NCI-H748 (cell line): ENCODE measurements around the gene PRUNE2.

ENCODE experiments used
- DNase-seq: peaks from one replicate; lab custom pipeline; 2025; ENCODE audit not compliant: unreplicated experiment; lab: John Stamatoyannopoulos, UW

PRUNE2 gene

DNA sequence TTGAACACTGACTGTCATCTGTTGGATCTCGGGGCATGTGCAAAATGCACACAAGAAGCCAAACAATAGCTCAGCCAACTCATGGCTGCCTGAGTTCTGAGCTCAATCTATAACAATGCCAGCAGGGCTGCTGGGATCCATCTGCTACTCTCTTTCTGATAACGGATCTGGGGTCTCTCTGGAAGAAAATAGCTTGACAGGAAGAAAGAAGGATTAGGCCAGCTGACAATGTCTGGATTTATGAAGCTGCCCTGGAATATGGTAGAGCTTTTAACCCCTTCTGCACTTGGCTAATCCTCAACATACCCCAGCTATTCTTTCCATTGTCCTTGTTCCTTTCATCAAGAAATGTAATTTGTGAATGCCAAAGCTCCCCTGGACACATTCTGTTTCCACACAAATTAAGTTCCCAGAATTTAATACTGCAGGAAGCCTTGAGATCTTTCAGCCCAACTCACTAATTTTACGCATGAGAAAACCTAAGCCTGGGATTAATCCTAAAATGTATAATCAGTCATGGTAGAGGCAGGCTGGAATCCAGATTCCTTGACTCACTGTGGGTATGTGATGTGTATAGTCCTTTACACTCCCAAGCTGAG lies 204.4 kb downstream of the PRUNE2 start:
- DNase-seq = no peak

DNA sequence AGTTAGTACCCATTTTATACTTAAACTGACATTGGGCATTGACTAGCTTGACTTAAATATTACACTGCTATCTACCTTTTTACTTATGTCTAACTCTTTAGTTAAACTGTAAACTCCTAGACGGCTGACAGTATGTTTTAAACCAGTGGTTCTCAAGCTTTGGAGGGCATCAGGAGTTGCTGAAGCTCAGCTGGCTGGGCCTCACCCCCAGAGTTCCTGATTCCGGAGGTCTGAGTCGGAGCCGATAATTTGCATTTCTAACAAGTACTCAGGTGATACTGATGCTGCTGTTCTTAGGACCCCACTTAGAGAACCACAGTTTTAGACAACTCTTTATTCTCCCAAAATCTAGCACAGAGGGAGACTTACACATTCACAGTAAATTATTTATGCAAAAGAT lies 205.0 kb downstream of the PRUNE2 start:
- no peak for DNase-seq

- no peak for DNase-seq
These were observed 205.9 kb downstream of the PRUNE2 start for GRCh38 chr9:76699971-76700370.

DNA sequence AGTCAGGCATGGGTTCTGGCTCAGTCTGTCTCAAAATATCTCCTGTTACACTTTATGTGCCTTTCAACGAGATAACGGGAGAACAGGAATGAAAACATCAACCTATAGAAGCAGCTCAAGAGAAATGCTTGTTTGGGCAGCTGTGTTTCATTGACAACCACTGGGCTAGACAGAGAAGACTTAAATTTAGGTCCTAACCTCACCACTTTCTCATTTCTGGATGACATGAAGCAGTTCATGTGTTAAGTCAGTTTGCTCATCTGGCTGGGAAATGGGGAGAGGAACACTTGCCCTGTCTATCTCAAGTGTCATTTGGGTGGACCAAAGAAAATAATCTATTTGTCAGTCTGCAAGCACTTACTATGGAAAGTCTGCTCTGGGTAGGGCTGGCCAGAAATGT lies 208.4 kb downstream of the PRUNE2 start:
- peak; percentile 29 for DNase-seq

GRCh38 chr9:76697081-76697480 lies 208.8 kb downstream of the PRUNE2 start:
- DNase-seq = no peak

GRCh38 chr9:76693912-76694311 lies 212.0 kb downstream of the PRUNE2 start:
- DNase-seq = no peak

GRCh38 chr9:76692458-76693129 lies 213.3 kb downstream of the PRUNE2 start:
- no peak for DNase-seq

- peak; percentile 87 for DNase-seq
These were observed 214.2 kb downstream of the PRUNE2 start for GRCh38 chr9:76691517-76692313.

DNA sequence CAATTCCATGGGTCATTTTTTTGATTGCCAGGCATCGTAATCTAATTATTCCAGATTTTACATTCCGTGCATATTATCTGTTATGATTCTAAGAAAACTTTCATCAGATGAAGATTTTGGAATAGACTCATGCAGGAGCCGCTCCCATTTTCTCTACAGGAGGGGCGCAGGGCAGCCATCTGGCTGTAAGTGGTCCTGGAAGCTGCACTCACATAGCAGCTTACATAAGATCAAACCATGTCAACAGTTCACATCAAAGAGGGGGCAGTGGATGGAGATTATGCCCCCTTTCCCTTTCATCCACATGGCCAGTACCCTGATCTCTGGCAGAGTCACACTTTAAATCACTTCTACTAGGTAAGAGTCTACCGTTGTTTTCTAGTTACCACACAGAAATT lies 214.9 kb downstream of the PRUNE2 start:
- peak; percentile 24 for DNase-seq

DNA sequence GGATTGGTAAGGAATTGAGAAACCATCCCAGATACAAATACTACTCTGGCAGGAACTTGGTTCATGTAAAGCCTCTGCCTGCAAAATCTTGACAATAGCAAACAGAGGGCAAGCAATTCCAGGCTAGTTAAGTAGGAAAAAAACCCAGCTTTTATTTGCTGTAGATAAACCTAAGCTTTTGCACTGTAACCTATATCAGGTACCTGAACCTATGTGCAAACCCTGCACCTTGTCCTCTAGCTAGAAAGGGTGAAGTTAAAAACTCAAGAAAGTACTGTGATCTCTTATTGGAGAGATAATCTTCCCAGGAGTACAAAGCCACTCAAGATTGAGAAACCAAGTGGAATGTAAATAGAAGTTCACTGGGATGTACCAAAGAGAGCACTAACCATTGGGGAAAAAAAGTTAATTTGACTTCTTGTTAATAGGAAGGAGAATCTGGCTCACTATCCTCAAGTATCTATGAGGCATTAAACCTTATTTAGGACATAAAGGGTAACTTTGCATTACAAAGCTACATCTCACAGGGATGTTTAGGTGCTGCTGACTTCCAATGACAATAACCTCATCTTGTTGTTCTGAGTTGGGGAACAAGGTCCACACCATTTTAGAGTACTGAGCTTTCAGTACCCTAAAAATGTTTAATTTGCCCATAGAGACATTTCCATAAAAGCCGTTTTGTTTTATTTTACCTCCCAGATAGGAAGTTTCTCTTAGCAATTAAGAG lies 215.5 kb downstream of the PRUNE2 start:
- DNase-seq = no peak

GRCh38 chr9:76688471-76689238 lies 217.3 kb downstream of the PRUNE2 start:
- DNase-seq = no peak

GRCh38 chr9:76687861-76688391 lies 218.0 kb downstream of the PRUNE2 start:
- DNase-seq = no peak

- no peak for DNase-seq
These were observed 219.2 kb downstream of the PRUNE2 start for GRCh38 chr9:76686756-76687155.

- no peak for DNase-seq
These were observed 221.7 kb downstream of the PRUNE2 start for GRCh38 chr9:76684213-76684612.

DNA sequence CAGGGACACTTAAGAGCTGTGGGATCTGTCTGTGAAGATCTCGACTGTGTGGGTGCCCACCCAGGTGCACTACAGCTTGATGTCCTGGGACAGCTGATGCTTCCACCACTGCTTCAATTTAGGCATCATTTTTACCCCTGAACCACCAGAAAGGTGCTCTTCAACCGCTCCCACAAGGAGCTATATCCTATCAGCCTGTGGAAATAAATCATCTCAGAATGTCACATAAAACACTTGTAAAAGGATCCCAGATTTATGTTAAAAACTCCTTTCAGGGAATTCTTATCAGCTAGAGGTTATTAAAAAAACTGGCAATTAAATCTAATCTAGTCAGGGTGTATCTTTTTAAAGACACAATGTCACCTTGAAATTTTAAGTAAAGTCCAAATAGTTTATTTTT lies 224.4 kb downstream of the PRUNE2 start:
- no peak for DNase-seq

GRCh38 chr9:76680716-76681425 lies 225.0 kb downstream of the PRUNE2 start:
- no peak for DNase-seq

DNA sequence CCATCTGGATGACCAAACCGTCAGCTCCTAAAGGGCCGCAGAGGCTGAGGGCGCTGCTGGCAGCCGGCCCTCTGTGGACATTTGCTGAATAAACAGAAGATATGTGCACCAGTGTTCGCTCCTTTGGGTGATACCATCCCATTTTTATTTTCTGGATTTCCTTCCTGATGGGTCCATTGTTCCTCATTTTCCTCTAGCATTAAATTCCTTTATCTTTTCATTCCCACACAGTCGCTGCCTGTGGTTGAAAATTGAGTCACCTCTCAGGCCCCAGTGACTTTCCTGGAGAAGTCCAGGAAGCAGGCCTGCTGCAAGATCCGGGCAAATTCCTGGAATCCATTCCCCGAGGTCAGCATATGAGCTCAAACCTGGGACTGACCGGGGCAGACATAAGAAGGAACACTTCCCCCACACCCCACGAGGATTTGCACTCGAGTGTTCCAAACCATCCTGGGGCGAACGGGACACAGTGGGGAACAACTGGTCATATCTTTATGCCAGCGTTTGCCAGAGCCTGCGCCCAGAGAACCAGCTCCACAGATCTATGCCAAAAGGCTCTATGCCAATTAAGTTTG lies 228.3 kb downstream of the PRUNE2 start:
- peak; percentile 85 for DNase-seq

GRCh38 chr9:76676857-76677256 lies 229.1 kb downstream of the PRUNE2 start:
- peak; percentile 94 for DNase-seq

DNA sequence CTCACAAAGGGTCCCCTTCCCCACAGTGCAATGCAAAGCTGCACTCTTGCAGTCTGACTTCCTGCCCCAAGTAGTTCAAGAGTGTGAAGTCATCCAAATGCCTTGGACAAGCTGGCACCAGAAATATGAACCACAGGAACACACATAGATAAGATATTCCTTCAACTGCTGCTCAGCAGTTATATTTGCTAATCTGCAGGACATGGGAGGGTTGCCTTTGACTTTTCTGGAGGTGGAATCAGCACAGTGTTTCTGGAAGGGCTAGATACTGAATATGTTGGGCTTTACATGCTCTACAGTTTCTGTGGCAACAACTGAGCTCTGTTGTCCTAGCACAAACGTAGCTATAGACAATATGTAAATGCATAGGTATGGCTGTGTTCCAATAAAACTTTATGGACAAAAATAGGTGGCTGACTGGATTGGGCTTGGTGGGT lies 238.4 kb downstream of the PRUNE2 start:
- no peak for DNase-seq
